ENCODE measurements around the gene FGF9.

- TF ChIP-seq CTCF (conservative IDR thresholded peaks at IDR 0.05 in 1 of 2, IDR thresholded peaks at IDR 0.05 in 1 of 2; ENCODE audit: extremely low read depth in 1 of 2, insufficient read depth in 1 of 2, low read depth in 1 of 2, low read length in 2 of 2) = no peak
- TF ChIP-seq EZH2 (IDR thresholded peaks at IDR 0.05; ENCODE audit: borderline replicate concordance, low read length) = no peak
Observed at GRCh38 chr13:21717817-21718216, 46.9 kb downstream of the FGF9 start.
